ENCODE data around the gene ARHGEF28. TPM values are rescaled to one million over a fixed set of nuclear protein-coding genes. Genes with fewer than 3 reads are reported as not detected.

ARHGEF28 gene
- total RNA-seq, 1 experiment from 2014 or later: 0.57 TPM

DNA sequence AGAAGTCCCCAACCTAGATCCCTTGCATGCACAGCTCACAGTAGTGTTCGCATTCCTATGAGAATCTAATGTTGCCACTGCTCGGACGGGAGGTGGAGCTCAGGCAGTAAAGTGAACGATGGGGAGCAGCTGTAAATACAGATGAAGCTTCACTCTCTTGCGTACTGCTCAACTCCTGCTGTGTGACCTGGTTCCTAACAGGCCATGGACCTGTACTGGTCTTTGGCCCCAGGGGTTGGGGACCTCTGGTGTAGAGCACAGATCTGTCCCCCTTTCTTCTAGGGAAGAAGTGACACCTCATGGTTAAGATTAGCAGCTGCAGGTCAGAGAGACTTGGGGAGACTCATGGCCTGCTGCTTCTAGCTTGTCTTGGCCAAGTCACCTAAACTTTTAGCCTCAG is 7.1 kb downstream of the ARHGEF28 start:
- Histone ChIP-seq H3K27ac (ENCODE audit: insufficient read length, low read depth, low read length) (no peak overlapping the region), H3K4me2 (ENCODE audit: insufficient read depth, insufficient read length, low read length) (no peak overlapping the region), H3K4me1 (ENCODE audit: insufficient read depth, low read length) (no peaks in the 10 kb centered on the region), H3K79me2 (ENCODE audit: insufficient read depth, low read length) (no peaks in the 10 kb centered on the region), H2BK12ac (ENCODE audit: insufficient read length, low read depth, low read length) (no peak overlapping the region), H4K20me1 (ENCODE audit: control insufficient read depth, insufficient read depth, insufficient read length) (no peaks in the 10 kb centered on the region), H3K23me2 (ENCODE audit: insufficient read length, low read depth, low read length, poor library complexity, severe bottlenecking) (no peaks in the 10 kb centered on the region), H2BK20ac (ENCODE audit: low read depth, low read length, poor library complexity, severe bottlenecking) (no peak overlapping the region), H3T11ph (ENCODE audit: low read length) (no peak overlapping the region), H3K14ac (ENCODE audit: insufficient read depth, low read length) (no peak overlapping the region), H3K56ac (ENCODE audit: insufficient read length, low read depth, low read length) (no peak overlapping the region), H3K79me1 (ENCODE audit: insufficient read depth, low read depth, low read length, poor library complexity, severe bottlenecking) (no peaks in the 10 kb centered on the region), H2AK5ac (ENCODE audit: insufficient read length, low read length) (no peak overlapping the region), H3K23ac (ENCODE audit: insufficient read length, low read depth, low read length) (no peak overlapping the region), H2AFZ (ENCODE audit: low read length) (no peak overlapping the region), H2BK15ac (ENCODE audit: low read depth, low read length) (no peak overlapping the region), H3K9ac (ENCODE audit: extremely low read depth, insufficient read length, low read length) (no peak overlapping the region), H4K5ac (ENCODE audit: insufficient read length, low read depth, low read length) (no peak overlapping the region), H3K18ac (ENCODE audit: insufficient read length, low read depth, low read length) (no peak overlapping the region), H3K9me3 (ENCODE audit: control insufficient read depth, low read depth, low read length) (no peaks in the 10 kb centered on the region), H4K8ac (replicated peaks; ENCODE audit: insufficient read length, low read depth, low read length) (no peak overlapping the region), H4K91ac (ENCODE audit: insufficient read length, low read depth, low read length) (no peak overlapping the region), H3K27me3 (ENCODE audit: insufficient read depth, low read length) (peaks cover 2% of the 10 kb centered on the region; the same call in 1 of the 2 replicates), H2BK120ac (ENCODE audit: low read depth, low read length, poor library complexity, severe bottlenecking) (no peak overlapping the region), H2BK5ac (ENCODE audit: insufficient read length, low read length) (no peak overlapping the region), H3K4ac (ENCODE audit: low read depth, low read length) (no peak overlapping the region)
- no CpG with 5 or more reads among the region's 5 CpGs for WGBS (ENCODE audit: extremely low coverage, insufficient read length, low lambda C conversion rate)
- H3K27ac Mint-ChIP-seq: no peak overlapping the region
- DNase-seq: no peak
- H3K4me3 Mint-ChIP-seq: no peak overlapping the region
- no peaks in the 10 kb centered on the region for H3K9me3 Mint-ChIP-seq
- TF ChIP-seq, protein P1, sequence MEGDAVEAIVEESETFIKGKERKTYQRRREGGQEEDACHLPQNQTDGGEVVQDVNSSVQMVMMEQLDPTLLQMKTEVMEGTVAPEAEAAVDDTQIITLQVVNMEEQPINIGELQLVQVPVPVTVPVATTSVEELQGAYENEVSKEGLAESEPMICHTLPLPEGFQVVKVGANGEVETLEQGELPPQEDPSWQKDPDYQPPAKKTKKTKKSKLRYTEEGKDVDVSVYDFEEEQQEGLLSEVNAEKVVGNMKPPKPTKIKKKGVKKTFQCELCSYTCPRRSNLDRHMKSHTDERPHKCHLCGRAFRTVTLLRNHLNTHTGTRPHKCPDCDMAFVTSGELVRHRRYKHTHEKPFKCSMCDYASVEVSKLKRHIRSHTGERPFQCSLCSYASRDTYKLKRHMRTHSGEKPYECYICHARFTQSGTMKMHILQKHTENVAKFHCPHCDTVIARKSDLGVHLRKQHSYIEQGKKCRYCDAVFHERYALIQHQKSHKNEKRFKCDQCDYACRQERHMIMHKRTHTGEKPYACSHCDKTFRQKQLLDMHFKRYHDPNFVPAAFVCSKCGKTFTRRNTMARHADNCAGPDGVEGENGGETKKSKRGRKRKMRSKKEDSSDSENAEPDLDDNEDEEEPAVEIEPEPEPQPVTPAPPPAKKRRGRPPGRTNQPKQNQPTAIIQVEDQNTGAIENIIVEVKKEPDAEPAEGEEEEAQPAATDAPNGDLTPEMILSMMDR (conservative IDR thresholded peaks at IDR 0.05): peak; percentile 27; the same call in 2 of the 3 replicates
- H3K27me3 Mint-ChIP-seq (ENCODE audit: low read depth): peaks cover 51% of the 10 kb centered on the region
- no peaks in the 10 kb centered on the region for H3K36me3 Mint-ChIP-seq (ENCODE audit: insufficient read depth in 1 of 3, low read depth in 3 of 3)
- no peaks in the 10 kb centered on the region for H3K4me1 Mint-ChIP-seq
